Pons (tissue), 1 donor: ENCODE results near the gene CISD3.
"Not testable (repeated sequence)": the region's sequence is repeated elsewhere in the genome, so short reads cannot be mapped to it uniquely, and the experiment has no call there.

Experiments
- DNase-seq: peaks from one replicate; pipeline ENCODE4 v3.0.0-alpha.2; 2016; ENCODE audit warnings: low spot score

The CISD3 gene

GRCh38 chr17:38707678-38708351 is 22.3 kb upstream of the CISD3 start:
- no peak for DNase-seq

GRCh38 chr17:38709104-38709820 is 20.9 kb upstream of the CISD3 start:
- DNase-seq = no peak

- no peak for DNase-seq
Measured at GRCh38 chr17:38709864-38710603, 20.1 kb upstream of the CISD3 start.

- no peak for DNase-seq
Measured at GRCh38 chr17:38710604-38710962, 19.6 kb upstream of the CISD3 start.

GRCh38 chr17:38710985-38711384 is 19.2 kb upstream of the CISD3 start:
- no peak for DNase-seq

- DNase-seq = no peak
Measured at GRCh38 chr17:38711792-38712571, 18.2 kb upstream of the CISD3 start.

- DNase-seq = no peak
Measured at GRCh38 chr17:38712593-38712992, 17.5 kb upstream of the CISD3 start.

GRCh38 chr17:38713456-38714075 is 16.6 kb upstream of the CISD3 start:
- DNase-seq = no peak

GRCh38 chr17:38715216-38715943 is 14.8 kb upstream of the CISD3 start:
- DNase-seq = no peak

- no peak for DNase-seq
Measured at GRCh38 chr17:38716368-38717005, 13.7 kb upstream of the CISD3 start.

- DNase-seq = no peak
Measured at GRCh38 chr17:38717139-38717745, 12.9 kb upstream of the CISD3 start.

GRCh38 chr17:38719289-38719942 is 10.7 kb upstream of the CISD3 start:
- no peak for DNase-seq

GRCh38 chr17:38719943-38720641 is 10.0 kb upstream of the CISD3 start:
- DNase-seq = no peak

- no peak for DNase-seq
Measured at GRCh38 chr17:38720941-38721340, 9.2 kb upstream of the CISD3 start.

- DNase-seq = no peak
Measured at GRCh38 chr17:38721802-38722201, 8.3 kb upstream of the CISD3 start.

GRCh38 chr17:38724337-38724988 is 5.7 kb upstream of the CISD3 start:
- peak; percentile 86 for DNase-seq

- DNase-seq = no peak
Measured at GRCh38 chr17:38725066-38725465, 5.1 kb upstream of the CISD3 start.

- DNase-seq = not testable (repeated sequence)
Measured at GRCh38 chr17:38726145-38726544, 4.0 kb upstream of the CISD3 start.

- no peak for DNase-seq
Measured at GRCh38 chr17:38727736-38728135, 2.4 kb upstream of the CISD3 start.
